ENCODE results near the gene S100A11.

- peak; percentile 81 for TF ChIP-seq CTCF (IDR thresholded peaks at IDR 0.05; ENCODE audit: insufficient read depth, low read length, poor library complexity, severe bottlenecking)
- TF ChIP-seq EZH2phosphoT487 (conservative IDR thresholded peaks at IDR 0.05; ENCODE audit: low read length), result no peak
These were observed 34.9 kb downstream of the S100A11 start for GRCh38 chr1:152001631-152002584.

Measured in SU-DHL-6 (cell line).